HEK293T (cell line): Measurements from ENCODE around the gene RAD23B.
A peak's percentile ranks its signal among the peaks of the same experiment; 100 is the strongest.

ENCODE experiments used
- CTCF ChIA-PET: fragments of 350-600 bp; formaldehyde crosslinking; extraction: SDS; loops from one replicate; lab custom pipeline; 2021; ENCODE audit warnings: antibody characterized with exemption, inconsistent platforms; lab: Yijun Ruan, JAX
- POLR2A ChIA-PET: fragments of 350-600 bp; formaldehyde crosslinking; extraction: SDS; loops from one replicate; lab custom pipeline; 2020; ENCODE audit warnings: antibody characterized with exemption, inconsistent platforms; lab: Yijun Ruan, JAX
- DNase-seq: peaks from one replicate; pipeline ENCODE4 v3.0.0; 2012; ENCODE audit warnings: mixed read lengths; ENCODE audit errors: extremely low spot score
- ARNT ChIP-seq: fragments of 450-650 bp; IDR thresholded peaks from 2 replicates; pipeline ENCODE4 v1.6.1; 2017; ENCODE audit warnings: mild to moderate bottlenecking
- BHLHE40 ChIP-seq: fragments of 450-650 bp; IDR thresholded peaks from 2 replicates; pipeline ENCODE4 v1.6.1; 2016; ENCODE audit warnings: mild to moderate bottlenecking, moderate library complexity, borderline replicate concordance
- CTBP1 ChIP-seq: fragments of 450-650 bp; IDR thresholded peaks from 2 replicates; pipeline ENCODE4 v1.6.1; 2016; ENCODE audit warnings: borderline replicate concordance
- ELF4 ChIP-seq: fragments of 450-650 bp; IDR thresholded peaks from 2 replicates; pipeline ENCODE4 v1.6.1; 2017; ENCODE audit warnings: antibody characterized with exemption
- FOXA1 ChIP-seq: fragments of 450-650 bp; IDR thresholded peaks from 2 replicates; pipeline ENCODE4 v1.6.1; 2016; ENCODE audit warnings: mild to moderate bottlenecking
- FOXK2 ChIP-seq: fragments of 450-650 bp; IDR thresholded peaks from 2 replicates; pipeline ENCODE4 v1.6.1; 2016; ENCODE audit warnings: mild to moderate bottlenecking
- FOXM1 ChIP-seq: fragments of 450-650 bp; IDR thresholded peaks from 2 replicates; pipeline ENCODE4 v1.6.1; 2017; ENCODE audit warnings: mild to moderate bottlenecking, borderline replicate concordance
- HDGF ChIP-seq: fragments of 450-650 bp; IDR thresholded peaks from 2 replicates; pipeline ENCODE4 v1.6.1; 2017; ENCODE audit warnings: antibody characterized with exemption, borderline replicate concordance
- L3MBTL2 ChIP-seq: fragments of 450-650 bp; conservative IDR thresholded peaks from 2 replicates; pipeline ENCODE4 v1.6.1; 2016; ENCODE audit warnings: mild to moderate bottlenecking
- LEF1 ChIP-seq: fragments of 450-650 bp; IDR thresholded peaks from 2 replicates; pipeline ENCODE4 v1.6.1; 2017; ENCODE audit warnings: mild to moderate bottlenecking, borderline replicate concordance
- NFRKB ChIP-seq: fragments of 450-650 bp; IDR thresholded peaks from 2 replicates; pipeline ENCODE4 v1.6.1; 2016; ENCODE audit warnings: mild to moderate bottlenecking, moderate library complexity
- PKNOX1 ChIP-seq: fragments of 450-650 bp; IDR thresholded peaks from 2 replicates; pipeline ENCODE4 v1.6.1; 2016
- SP1 ChIP-seq: fragments of 450-650 bp; IDR thresholded peaks from 2 replicates; pipeline ENCODE4 v1.6.1; 2017
- SUZ12 ChIP-seq: fragments of 450-650 bp; IDR thresholded peaks from 2 replicates; pipeline ENCODE4 v1.6.1; 2016; ENCODE audit warnings: mild to moderate bottlenecking
- TARDBP ChIP-seq: fragments of 450-650 bp; IDR thresholded peaks from 2 replicates; pipeline ENCODE4 v1.6.1; 2016
- ZNF384 ChIP-seq: fragments of 450-650 bp; IDR thresholded peaks from 2 replicates; pipeline ENCODE4 v1.6.1; 2016

Gene RAD23B

GRCh38 chr9:107336718-107337360, 53.8 kb downstream of the RAD23B start:
- ChIA-PET POLR2A (interaction anchor here (1.5 kb wide), 1 partner anchor 12 kb away, joined by 3 read pairs; no protein-coding TSS in a partner anchor), CTCF (no interaction called here)
- TF ChIP-seq TARDBP: no peak
- TF ChIP-seq ZNF384: no peak
- no peak for TF ChIP-seq FOXK2
- TF ChIP-seq SUZ12: no peak
- TF ChIP-seq NFRKB: no peak
- no peak for DNase-seq

- POLR2A ChIA-PET: interaction anchor here (1.5 kb wide), 1 partner anchor 13 kb away, joined by 3 read pairs; no protein-coding TSS in a partner anchor
- CTCF ChIA-PET: interaction anchor here (1.0 kb wide), 1 partner anchor 167 kb away, joined by 3 read pairs; no protein-coding TSS in a partner anchor
- TF ChIP-seq TARDBP (no peak), BHLHE40 (no peak), ARNT (no peak), HDGF (no peak), SP1 (no peak), FOXK2 (no peak), LEF1 (no peak), ELF4 (no peak), SUZ12 (no peak), FOXM1 (no peak), CTBP1 (no peak), FOXA1 (no peak), PKNOX1 (no peak), L3MBTL2 (no peak), NFRKB (no peak), ZNF384 (no peak)
- no peak for DNase-seq
Observed at GRCh38 chr9:107337676-107338590, 54.9 kb downstream of the RAD23B start.

- no peak for DNase-seq
- POLR2A ChIA-PET: no interaction called here
- TF ChIP-seq CTBP1 (no peak), LEF1 (no peak), ELF4 (no peak), PKNOX1 (no peak), L3MBTL2 (no peak), ARNT (no peak), TARDBP (no peak), SP1 (no peak), FOXK2 (no peak)
- CTCF ChIA-PET: interaction anchor here (0.6 to 1.0 kb wide), 2 partner anchors 168 to 442 kb away, joined by 3 read pairs; no protein-coding TSS in a partner anchor
Observed at GRCh38 chr9:107338911-107339659, 56.0 kb downstream of the RAD23B start.

GRCh38 chr9:107340920-107341632, 58.0 kb downstream of the RAD23B start:
- TF ChIP-seq FOXA1 (no peak), PKNOX1 (no peak), FOXK2 (no peak), CTBP1 (no peak), ZNF384 (no peak), FOXM1 (no peak), HDGF (no peak), LEF1 (no peak)
- ChIA-PET POLR2A (interaction anchor here (1.0 to 1.1 kb wide), 2 partner anchors 58 to 199 kb away, joined by 3 to 4 read pairs; partner anchors contain the start of gene RAD23B), CTCF (interaction anchor here (0.6 to 2.0 kb wide), 17 partner anchors 8 to 1871 kb away, joined by 3 to 8 read pairs (median 4); no protein-coding TSS in a partner anchor)
- peak; percentile 81 for DNase-seq

GRCh38 chr9:107342476-107343161, 59.5 kb downstream of the RAD23B start:
- CTCF ChIA-PET: interaction anchor here (0.6 to 2.0 kb wide), 3 partner anchors 19 to 150 kb away, joined by 3 to 4 read pairs (median 4); no protein-coding TSS in a partner anchor
- POLR2A ChIA-PET: no interaction called here
- DNase-seq: no peak
- TF ChIP-seq ARNT (no peak), CTBP1 (no peak), HDGF (no peak), FOXM1 (no peak), SUZ12 (no peak), NFRKB (no peak), FOXK2 (no peak), PKNOX1 (no peak), SP1 (no peak), ZNF384 (no peak), L3MBTL2 (no peak), ELF4 (no peak), BHLHE40 (no peak), LEF1 (no peak), TARDBP (no peak), FOXA1 (no peak)
